GM10266 (cell line): Measurements from ENCODE around the gene CDC5L.

ENCODE experiments used
- DNase-seq: peaks from one replicate; pipeline ENCODE4 v3.0.0; 2012; ENCODE audit errors: extremely low spot score
- CTCF ChIP-seq: IDR thresholded peaks from 2 replicates; pipeline ENCODE4 v1.5.1; 2012; ENCODE audit warnings: mild to moderate bottlenecking, low read depth; ENCODE audit not compliant: control insufficient read depth, insufficient read depth; ENCODE audit errors: missing control alignments

The CDC5L gene

GRCh38 chr6:44470746-44471145, 83.2 kb downstream of the CDC5L start:
- DNase-seq: no peak
- no peak for TF ChIP-seq CTCF

GRCh38 chr6:44471271-44471981, 83.9 kb downstream of the CDC5L start:
- TF ChIP-seq CTCF: no peak

GRCh38 chr6:44472250-44472945, 84.9 kb downstream of the CDC5L start:
- TF ChIP-seq CTCF: no peak
- DNase-seq: no peak

More at GRCh38 chr6:44471271-44471981, 83.9 kb downstream of the CDC5L start:
- no peak for DNase-seq

GRCh38 chr6:44473393-44474189, 86.1 kb downstream of the CDC5L start:
- DNase-seq: no peak
- no peak for TF ChIP-seq CTCF

- DNase-seq: no peak
- no peak for TF ChIP-seq CTCF
Measured at GRCh38 chr6:44474190-44474631, 86.7 kb downstream of the CDC5L start.

- no peak for TF ChIP-seq CTCF
- no peak for DNase-seq
Measured at GRCh38 chr6:44474643-44475042, 87.1 kb downstream of the CDC5L start.
